EH (cell line): ENCODE measurements around the gene NGB.
"Not testable (repeated sequence)": the region's sequence is repeated elsewhere in the genome, so short reads cannot be mapped to it uniquely, and the experiment has no call there.

Experiments
- DNase-seq: peaks from one replicate; pipeline ENCODE4 v3.0.0-alpha.2; 2015; ENCODE audit warnings: low read depth

Gene NGB

DNA sequence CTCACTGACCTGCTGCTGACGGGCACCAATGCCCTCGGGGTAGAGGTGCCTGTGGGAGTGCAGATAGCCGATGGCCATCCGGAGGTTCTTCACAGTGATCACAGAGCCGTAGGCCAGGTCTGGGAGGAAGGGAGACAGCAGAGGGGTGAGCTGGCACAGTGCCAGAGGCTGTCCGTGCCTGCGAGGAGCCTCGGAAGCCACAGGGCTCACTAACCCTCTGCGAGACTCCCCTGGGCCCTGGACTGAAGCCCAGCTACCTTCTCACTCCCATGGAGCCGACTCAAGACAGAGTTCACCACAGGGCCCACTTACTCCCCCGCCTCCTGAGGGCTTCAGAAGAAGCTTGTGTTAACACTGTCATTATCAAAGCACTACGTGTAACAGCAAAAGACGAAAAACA is 25.1 kb upstream of the NGB start:
- DNase-seq: no peak

DNA sequence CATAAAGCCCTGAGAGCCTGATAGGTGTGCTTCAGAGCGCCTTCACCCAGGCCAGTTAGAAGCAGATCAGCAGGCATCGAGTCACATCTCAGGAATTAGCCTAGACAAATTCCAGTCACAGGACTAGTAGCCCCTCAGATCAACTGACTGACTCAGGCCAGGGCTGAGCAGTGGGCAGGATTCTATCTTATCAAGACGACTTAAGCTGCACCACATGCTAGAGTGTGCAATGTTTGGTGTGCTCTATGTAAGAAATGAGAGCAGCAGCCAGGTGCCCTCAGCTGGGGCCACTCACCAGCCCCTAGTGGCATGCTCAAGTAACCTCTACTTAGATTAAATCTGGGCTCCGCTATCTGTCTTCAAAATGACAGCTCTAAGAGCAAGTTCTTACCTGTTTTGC is 19.7 kb upstream of the NGB start:
- DNase-seq: peak; percentile 45

DNA sequence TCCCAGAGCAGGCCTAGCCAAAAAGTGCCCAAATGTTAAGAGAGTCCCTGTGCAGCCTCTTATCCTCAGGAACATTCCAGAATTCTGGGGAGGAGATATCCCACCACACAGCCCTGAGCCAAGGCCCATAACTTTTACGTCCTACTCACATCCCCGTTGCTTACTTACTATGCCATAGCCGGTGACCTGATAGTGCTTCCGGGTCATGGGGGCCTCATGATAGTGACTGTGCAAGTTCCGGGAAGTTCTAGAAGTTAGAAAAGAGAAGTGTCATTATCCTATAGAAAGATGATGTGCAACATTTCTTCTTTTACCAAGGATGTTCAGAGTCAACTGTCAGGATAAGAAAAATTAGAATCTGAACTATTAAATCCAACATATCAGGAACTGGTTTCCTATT is 15.6 kb upstream of the NGB start:
- DNase-seq: no peak

DNA sequence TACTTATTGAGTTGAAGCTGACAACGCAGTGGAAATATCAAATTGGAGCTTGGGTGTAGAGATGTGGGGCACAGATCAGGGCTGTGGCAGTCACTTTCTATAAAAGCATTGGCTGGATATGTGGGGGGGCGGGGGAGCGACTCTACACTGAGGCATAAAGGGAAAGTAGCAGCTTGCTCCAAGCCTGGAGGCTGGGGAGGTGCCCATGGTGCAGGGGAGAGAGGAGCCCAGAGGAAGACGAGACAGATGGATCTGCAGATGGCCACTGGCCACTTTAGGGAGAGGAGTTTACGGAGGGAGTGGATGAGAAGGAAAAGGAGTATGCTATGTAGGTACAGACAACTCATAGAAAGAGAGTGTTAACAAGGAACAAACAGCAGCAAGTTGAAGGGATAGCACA is 13.5 kb upstream of the NGB start:
- no peak for DNase-seq

DNA sequence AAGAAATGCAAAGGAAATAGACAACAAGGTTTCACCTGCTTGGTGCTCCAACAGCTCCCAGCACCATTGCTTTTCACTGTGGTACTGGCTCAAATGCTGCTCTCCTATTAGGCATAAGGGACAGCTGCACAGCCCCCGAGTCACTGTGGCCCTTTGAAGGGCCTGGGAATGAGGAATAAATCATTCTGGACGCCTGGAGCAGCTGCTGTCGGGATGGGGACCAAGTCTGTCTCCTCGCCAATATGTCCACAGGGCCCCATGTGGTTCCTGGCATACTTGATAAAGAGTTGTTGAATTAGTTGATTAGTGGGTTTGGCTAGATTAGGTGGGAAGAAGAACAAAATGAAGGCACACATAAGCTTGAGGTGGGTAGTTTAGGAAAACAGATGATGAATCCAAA is 13.1 kb upstream of the NGB start:
- no peak for DNase-seq

DNA sequence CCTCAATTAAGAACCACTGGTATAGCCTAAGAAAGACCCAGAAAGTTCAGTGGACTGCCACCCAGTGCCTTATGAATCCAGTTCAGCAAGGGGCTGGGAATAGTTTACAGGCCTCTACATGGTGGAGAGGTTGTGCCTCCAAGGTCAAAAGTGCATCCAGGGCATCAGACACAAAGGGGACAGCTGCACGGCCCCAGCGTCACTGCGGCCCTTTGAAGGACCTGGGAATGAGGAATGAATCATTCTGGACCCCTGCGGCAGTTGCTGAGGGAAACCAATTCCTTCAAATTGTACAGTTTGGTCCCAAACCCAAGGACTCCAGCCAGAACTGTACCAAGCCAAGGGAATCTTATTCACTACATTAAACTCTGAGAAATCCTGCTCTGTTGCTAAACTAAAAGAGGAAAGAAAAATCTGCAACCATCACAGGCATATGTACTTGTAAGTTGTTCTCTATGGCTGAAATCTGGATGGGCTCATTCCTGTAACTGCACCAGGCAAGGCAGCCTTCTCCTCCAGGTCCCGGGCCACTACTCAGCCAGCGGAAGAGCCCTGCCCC is 10.9 kb upstream of the NGB start:
- DNase-seq: no peak

DNA sequence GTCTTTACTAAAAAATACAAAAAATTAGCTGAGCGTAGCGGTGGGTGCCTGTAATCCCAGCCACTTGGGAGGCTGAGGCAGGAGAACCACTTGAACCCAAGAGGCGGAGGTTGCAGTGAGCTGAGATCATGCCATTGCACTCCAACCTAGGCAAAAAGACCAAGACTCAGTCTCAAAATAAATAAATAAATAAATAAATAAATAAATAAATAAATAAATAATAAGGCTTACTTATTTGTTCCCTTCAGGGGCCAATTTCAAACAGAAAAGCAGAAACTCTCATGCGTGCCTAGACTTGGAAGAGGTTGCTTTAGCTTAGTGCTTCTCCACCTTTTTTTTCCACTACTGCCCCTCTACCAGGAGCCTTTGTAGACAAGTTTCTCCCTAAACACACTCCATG is 9.9 kb upstream of the NGB start:
- not testable (repeated sequence) for DNase-seq

DNA sequence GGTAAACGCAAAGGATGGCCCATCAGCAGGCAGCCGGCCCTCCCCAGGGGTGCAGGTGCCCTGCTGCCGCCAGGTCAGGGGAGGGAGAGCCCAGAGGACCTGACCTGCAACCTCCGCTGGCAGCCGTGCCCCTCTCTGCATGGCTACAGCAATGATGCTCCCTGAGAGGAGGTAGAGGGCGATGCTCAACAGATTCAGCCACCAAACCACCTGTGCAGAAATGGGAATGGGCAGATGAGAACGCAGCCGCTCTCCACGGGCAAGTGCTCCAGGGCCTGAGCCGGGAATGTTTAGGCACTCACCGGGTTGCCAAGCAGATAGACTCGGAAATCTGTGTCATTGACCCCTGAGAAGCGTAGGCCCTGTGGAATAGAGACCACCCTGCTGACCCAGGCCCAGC is 8.7 kb upstream of the NGB start:
- no peak for DNase-seq

DNA sequence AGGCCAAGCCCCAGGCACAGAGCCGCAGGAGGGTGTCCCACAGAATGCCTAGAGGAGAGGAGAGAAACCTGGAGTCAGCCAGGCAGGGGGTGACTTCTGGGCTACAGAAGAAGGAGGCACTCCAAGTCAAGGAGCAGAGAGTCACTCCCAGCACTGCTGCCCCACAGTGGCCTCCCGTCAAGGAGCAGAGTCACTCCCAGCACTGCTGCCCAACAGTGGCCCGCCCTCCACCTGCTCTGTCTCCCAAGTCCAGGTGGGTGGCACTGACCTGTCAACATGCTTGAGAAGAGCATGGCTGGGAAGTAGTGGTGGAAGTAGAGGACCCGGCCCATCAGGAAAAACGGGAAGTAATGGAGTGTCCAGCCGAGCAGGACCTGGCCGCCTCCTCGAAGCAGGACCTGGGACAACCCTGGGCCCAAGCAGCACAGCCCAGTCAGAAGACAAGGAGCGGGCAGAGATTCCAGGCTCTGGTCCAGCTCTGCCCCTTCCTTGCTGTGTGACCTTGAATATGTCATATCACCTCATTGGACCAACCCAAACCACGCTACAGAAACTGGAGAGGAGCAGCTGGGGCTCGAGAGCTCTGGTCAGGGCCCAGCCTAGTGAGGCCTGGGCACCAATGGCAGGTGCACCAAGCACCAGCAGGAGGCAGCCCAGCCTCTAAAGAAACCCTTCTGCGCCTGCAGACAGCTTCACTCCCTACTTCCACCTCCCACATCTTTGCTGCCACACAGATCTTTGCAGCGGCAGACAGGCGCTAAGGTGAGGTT is 7.6 kb upstream of the NGB start:
- DNase-seq: no peak

DNA sequence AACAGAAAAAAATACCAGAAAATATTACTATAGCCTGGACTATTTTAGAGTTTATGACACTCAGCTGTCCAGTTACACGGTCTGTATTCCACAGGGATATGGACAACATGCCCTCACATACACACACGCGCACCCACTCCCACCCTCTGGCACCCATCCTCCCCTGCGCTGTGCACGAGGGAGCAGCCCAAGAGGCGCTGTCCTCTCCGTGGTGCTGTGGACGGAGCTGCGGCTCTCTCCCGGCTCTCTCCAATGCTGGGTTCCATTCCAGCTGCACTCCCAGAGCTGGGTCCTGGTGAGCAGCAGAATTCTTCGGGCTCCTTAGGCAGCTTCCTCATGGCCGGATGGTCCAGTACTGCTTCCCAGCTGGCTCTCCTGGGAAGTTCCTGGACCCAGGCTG is 6.0 kb upstream of the NGB start:
- DNase-seq: no peak

DNA sequence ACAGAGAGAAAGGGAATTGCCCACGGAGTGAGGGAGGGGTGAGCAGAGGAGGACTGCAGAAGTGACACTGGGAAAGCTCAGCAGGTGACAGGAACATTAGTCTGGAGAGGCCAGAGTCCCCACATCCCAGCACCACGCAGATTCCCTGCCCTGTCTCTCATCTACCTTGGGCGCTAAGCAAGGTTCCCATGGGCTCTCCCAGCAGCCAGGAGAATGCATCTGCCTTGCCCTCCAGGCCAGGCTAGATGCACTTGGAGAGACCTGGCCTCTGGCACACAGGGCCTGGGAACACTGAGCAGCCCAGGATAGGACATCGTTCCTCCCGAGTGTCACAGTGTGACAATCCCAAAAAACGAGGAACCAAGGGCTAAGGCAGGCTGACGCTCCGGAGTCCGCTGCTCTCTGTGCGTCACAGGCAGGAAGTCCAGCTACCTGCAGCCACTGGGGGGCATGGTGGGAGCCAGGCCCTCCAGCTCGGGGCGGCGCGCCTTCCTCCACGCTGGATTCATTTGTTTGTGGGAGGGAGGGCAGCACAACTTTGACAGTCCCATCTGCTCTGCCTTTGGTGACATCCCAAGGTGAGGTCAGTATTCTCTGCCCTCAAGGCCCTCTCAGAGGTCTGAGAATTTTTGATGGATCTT is 5.4 kb upstream of the NGB start:
- no peak for DNase-seq

DNA sequence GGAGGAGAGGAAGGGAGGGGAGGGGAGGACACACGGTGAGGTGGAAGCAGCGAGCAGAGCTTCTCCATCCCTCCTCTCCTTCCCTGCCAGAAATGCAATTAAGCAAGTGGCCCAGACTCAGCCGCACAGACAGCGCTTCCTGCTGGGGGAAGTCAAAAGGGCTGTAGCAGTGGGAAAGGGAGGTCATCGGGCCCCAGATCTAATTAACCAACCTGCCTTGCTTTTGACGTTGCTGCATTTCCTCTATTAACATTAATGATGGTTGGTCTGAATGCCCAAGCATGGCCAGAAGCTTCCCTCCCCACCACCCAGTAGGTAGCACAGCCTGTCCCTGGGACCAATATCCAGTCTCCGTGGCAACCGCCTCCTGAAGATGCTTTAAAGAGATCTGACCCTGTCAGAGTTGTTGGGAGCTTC is 4.6 kb upstream of the NGB start:
- no peak for DNase-seq

DNA sequence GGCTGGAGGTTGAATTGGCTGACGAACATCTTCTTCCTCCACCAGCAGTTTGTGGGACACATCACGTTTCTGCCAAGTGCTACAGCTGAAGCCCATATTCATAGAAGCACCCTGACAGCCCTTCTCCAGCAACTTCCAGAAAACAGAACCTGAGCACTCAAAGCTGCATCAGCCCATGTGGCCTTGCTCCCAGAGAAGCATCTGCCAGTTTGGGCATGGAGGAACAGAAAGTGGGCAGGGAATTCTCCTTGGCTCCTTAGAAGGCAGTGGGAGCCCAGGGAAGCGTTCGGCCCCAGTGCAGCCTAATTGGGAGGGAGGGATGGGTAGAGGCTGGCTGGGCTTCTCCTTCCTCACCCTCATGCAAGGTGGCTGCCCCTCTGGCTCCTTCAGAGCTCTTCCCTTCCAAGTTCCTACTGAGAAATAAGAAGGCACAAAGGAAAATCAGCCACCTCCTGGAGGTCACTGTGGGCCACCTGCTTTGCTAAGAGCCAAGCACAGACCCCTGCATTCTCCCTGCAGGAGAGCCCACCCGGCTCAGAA is 4.1 kb upstream of the NGB start:
- no peak for DNase-seq

DNA sequence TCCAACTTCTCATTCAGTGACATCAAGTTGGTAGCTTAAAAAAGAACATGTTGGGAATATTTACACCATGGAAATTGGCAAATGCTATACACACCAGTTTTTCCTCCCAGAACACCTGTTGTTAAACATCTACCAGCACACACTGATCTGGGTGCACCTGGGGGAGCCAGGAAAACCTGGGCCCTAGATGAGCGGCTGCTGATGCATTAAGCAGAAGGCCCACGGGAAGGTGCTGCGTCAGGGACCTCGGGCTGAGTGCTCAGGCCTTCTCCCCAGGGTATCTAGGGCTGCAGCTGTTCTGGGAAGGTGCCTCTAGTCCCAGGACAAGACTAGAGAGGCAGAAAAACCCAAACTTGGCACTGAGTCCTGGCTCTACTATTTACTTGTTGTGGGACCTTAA is 2.8 kb upstream of the NGB start:
- no peak for DNase-seq

DNA sequence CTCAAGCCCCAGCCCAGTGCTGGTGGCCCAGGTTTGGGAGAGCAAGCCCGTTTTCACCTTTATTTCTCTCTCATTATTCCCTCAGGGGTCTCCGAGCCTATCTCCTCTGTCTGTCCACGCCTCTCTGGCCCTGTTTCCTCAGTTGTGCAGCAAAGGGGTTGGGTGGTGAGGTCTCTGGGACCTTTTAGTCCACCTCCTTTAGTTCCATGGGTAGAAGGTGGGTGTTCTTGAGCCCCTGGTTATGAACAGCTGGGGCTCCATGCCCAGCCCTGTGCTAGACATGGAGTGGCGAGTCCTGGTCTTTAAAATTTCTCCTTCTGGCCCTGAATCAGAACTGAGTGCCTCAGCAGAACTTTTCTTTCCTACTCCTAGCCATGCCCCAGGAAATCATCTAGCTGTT is 1.3 kb upstream of the NGB start:
- DNase-seq: no peak

DNA sequence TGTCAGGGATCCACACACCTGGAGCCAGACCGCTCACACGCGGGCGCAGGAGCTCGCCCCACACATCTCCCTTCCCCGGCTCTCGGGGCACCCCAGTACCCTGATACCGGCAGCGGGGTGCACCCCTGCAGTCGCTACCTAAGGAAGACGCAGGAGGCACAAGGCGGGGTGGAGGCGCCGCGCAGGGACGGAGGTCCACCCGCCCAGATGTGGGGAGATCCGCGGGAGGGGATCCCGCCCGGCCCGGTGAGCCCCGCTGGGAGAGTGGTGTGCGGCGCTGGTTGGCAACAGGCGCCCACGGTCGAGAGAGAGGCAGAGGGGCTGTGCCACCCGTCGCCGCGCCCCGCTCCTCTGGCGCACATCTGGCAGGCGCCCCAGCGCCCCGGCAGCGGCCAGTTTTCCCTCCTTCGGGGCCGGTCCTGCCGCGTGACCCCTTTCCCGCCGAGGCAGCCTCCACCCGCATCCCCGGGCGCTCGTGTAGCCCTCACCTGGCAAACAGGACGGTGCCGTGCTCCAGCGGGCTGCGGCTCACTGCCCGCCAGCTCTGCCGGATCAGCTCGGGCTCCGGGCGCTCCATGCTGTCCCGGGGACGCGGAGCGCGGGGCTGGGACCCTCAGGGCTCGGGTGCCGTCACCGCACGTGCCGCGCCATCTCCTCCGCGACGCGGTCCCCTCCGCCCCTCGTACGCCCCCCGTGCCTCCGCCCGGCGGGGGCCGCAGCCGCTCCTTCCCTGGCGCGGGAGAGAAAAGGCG is 469 bp downstream of the NGB start:
- no peak for DNase-seq

DNA sequence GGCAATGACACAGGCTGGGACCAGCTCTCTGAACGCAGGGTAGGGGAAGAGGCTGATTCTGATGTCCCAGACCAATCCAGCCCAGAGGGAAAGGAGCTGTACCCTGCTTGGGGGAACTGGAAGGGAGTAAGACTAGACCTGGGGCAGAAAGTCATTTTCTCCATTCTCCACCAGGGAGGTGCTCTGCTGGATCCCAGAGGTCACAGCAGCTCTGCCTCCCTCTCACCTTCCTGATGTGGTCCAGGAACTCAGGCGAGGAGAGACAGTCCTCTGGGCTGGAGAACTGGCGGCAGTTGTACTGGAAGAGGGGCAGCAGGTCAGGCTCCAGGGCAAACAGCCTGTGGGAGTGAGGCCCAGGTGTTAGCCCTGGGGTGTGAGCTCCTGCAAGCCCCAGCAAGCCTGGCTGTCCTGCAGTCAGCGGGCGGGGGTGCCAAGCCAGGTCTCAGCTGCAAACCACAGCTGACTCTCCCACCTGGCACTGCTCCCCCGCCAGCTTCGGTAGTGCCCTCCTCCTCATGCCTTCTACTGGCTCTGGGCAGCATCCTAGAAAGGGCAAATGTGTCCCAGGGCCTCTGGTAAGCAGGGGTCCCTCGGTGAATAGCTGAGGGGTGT is 1.9 kb downstream of the NGB start:
- DNase-seq: no peak

DNA sequence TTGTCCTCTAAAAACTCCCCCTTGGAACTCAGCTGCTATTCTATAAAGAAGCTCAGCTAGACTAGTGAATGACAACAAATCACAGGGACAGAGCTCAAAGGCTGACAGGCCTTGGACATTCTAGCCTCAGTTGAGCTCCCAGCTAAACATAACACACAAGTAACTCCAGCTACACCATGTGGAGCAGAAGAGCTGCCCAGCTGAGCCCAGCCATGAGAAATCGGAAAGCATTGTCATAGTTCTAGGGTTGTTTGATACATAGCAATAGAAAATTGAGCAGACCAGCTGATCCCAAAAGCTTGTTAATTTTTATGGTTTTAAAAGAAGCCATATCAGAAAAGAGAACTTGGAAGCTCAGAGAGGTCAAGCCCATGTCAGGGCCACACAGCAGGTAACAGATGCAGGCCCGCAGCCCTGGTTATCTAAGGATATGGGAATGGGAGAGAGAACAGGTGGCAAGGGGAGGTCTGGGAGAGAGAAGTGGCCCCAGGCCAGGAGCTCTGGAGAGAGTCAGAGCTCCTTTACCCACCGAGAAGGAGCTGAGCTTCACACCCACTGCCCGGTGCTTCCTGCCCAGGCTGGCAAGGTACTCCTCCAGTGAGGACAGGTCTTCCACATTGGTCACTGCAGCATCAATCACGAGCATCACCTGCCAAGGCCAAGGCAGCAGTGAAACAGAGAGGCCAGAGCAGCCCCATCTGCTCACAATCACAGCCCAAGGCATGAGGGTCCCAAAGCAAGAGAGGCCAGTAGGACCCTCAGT is 2.9 kb downstream of the NGB start:
- no peak for DNase-seq

DNA sequence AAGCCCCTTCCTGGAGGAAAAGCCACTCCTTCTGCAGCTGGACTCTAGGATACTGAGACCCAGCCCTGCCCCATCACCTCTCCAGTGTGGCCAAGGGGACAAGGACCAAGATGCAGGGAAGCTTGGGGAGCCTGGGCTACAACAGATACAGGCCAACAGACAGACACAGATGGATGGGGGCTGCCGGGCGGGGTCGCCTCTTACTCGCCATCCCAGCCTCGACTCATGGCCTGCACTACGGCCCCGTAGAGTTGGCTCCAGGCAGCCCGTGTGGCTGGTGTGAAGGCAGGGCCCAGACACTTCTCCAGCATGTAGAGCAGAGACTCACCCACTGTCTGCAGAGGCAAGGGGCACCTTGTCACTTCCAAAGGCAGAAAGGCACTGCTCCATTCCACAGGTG is 4.7 kb downstream of the NGB start:
- no peak for DNase-seq

DNA sequence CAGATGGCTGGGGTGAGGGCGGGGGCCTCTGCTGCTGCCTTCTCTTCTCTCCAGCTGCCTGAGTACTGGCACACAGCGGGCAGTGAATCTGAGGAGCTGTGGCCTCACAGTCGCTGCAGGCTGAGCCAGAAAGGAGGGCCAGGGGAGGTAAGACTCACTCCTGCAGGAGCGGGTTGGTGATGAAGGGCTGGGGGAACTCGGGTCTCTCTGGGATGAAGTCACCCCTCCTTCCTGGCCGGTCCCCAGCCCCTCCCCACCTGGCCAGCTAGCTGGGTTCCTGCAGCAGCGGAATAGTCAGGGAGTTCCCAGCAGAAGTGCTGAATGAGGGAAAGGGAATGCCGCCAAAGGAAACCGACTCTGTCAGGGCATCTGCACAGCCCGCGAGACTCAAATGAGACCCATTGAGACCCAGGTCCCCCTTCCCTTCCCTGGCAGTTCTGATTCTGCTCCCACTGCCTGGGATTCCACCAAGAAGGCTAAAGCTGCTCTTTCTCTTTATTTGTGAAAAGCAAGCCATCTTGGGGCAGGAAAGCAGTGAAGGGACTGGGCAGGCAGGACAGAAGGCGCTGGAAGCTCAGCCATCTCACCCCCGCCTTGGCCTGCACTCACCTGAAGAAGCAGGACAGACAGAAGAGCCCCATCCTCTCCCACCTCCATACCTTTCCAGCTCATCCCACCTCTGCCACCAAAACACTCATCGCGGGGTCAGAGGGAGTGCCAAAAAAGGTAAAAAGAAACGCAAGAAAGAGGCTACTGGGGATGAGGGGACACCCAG is 5.3 kb downstream of the NGB start:
- DNase-seq: no peak

DNA sequence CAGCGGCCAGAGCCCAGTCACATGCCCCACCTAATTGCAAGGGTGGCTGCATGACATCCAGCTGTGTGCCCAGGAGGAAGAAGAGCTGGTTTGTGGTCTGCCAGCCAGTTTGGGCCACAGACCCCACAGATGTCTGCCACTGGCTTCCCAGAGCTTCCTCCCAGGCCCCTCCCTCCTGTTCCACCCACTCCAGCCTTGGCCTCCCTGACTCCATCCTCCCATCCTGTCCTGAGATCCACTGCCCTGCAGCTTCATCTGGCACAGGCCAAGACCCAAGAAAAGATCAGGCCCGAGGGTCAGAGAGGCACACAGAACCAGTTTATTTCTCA is 5.9 kb downstream of the NGB start:
- DNase-seq: no peak
